CD14-positive monocyte (primary cell): ENCODE results near the gene MAD2L1BP. TPM values are rescaled to one million over a fixed set of nuclear protein-coding genes. Genes with fewer than 3 reads are reported as not detected.

Experiments
- DNase-seq, 3 donors: peaks; one replicate each; pipeline ENCODE4 v3.0.0-alpha.2; 2011 to 2022
- H2AFZ ChIP-seq: 2 replicates; pipeline ENCODE4 v1.6.0; 2012; ENCODE audit warnings: mild to moderate bottlenecking, low read depth, low read length, inconsistent platforms; ENCODE audit not compliant: insufficient read depth, poor library complexity, severe bottlenecking
- H3K27ac ChIP-seq, 2 donors: 1 replicate in 1 of 2; 2 replicates in 1 of 2; pipeline ENCODE4 v1.5.1; 2012 to 2013; ENCODE audit warnings: low read length in 2 of 2, control low read depth in 1 of 2, inconsistent platforms in 1 of 2, low read depth in 1 of 2, mild to moderate bottlenecking in 1 of 2
- H3K27me3 ChIP-seq, 2 donors: one replicate each; pipeline versions ENCODE4 v1.6.0 to v1.6.1; 2011 to 2013; ENCODE audit warnings: low read length in 2 of 2; ENCODE audit not compliant: control insufficient read depth in 2 of 2, insufficient read depth in 2 of 2
- H3K36me3 ChIP-seq, 2 donors: replicated peaks in 1 of 2; 1 replicate in 1 of 2; 2 replicates in 1 of 2; pipeline versions ENCODE4 v1.5.1 to v1.6.1; 2012 to 2013; ENCODE audit warnings: low read length in 2 of 2, control low read depth in 1 of 2, inconsistent platforms in 1 of 2, mild to moderate bottlenecking in 1 of 2; ENCODE audit not compliant: insufficient read depth in 2 of 2, control insufficient read depth in 1 of 2
- H3K4me1 ChIP-seq, 2 donors: 1 replicate in 1 of 2; 2 replicates in 1 of 2; pipeline versions ENCODE4 v1.5.1 to v1.6.1; 2012 to 2013; ENCODE audit warnings: low read length in 2 of 2, control low read depth in 1 of 2, inconsistent platforms in 1 of 2, mild to moderate bottlenecking in 1 of 2, moderate library complexity in 1 of 2; ENCODE audit not compliant: insufficient read depth in 2 of 2, control insufficient read depth in 1 of 2
- H3K4me2 ChIP-seq: replicated peaks from 2 replicates; pipeline ENCODE3; 2012; ENCODE audit warnings: low read length, moderate library complexity, mild to moderate bottlenecking; ENCODE audit not compliant: poor library complexity, severe bottlenecking; ENCODE audit errors: extremely low read depth
- H3K4me3 ChIP-seq, 3 experiments: fragments of 200-600 bp in 1 of 3; sonication (generic) in 1 of 3; replicated peaks in 1 of 3; 1 replicate in 2 of 3; 2 replicates in 1 of 3; pipeline ENCODE4 v1.5.1; 2011 to 2013; ENCODE audit warnings: low read length in 3 of 3, mild to moderate bottlenecking in 3 of 3, control low read depth in 2 of 3, low read depth in 2 of 3, inconsistent platforms in 1 of 3, moderate library complexity in 1 of 3
- H3K79me2 ChIP-seq: 2 replicates; pipeline ENCODE4 v1.6.0; 2012; ENCODE audit warnings: mild to moderate bottlenecking, control low read depth, inconsistent platforms, low read length, moderate library complexity; ENCODE audit not compliant: insufficient read depth
- H3K9ac ChIP-seq: 2 replicates; pipeline ENCODE4 v1.6.0; 2017; ENCODE audit warnings: low read length, mild to moderate bottlenecking; ENCODE audit not compliant: insufficient read depth, poor library complexity, severe bottlenecking
- H3K9me3 ChIP-seq, 2 donors: replicated peaks in 1 of 2; 1 replicate in 1 of 2; 2 replicates in 1 of 2; pipeline versions ENCODE4 v1.5.1 to v1.6.1; 2012 to 2013; ENCODE audit warnings: low read length in 2 of 2, control low read depth in 1 of 2; ENCODE audit not compliant: control insufficient read depth in 1 of 2, insufficient read depth in 1 of 2
- H4K20me1 ChIP-seq: 2 replicates; pipeline ENCODE4 v1.6.0; 2012; ENCODE audit warnings: mild to moderate bottlenecking, low read length, control low read depth, moderate library complexity; ENCODE audit not compliant: insufficient read depth
- H3K27ac Mint-ChIP-seq, 7 donors: one replicate each; pipeline ENCODE4 v1.8.0; 2020; ENCODE audit warnings: mild to moderate bottlenecking in 7 of 7, mixed read lengths in 7 of 7, moderate library complexity in 6 of 7, inconsistent platforms in 2 of 7
- H3K27me3 Mint-ChIP-seq, 3 donors: one replicate each; pipeline ENCODE4 v1.8.0; 2021 to 2022; ENCODE audit warnings: low read depth in 3 of 3, mild to moderate bottlenecking in 3 of 3, mixed read lengths in 3 of 3, moderate library complexity in 3 of 3, inconsistent platforms in 1 of 3
- H3K36me3 Mint-ChIP-seq, 2 donors: one replicate each; pipeline ENCODE4 v1.8.0; 2020; ENCODE audit warnings: mixed read lengths in 2 of 2, inconsistent platforms in 1 of 2, mild to moderate bottlenecking in 1 of 2
- H3K4me1 Mint-ChIP-seq: one replicate; pipeline ENCODE4 v1.8.0; 2020; ENCODE audit warnings: mild to moderate bottlenecking, mixed read lengths
- H3K4me3 Mint-ChIP-seq, 2 donors: one replicate each; pipeline ENCODE4 v1.8.0; 2020; ENCODE audit warnings: mild to moderate bottlenecking in 2 of 2, mixed read lengths in 2 of 2, moderate library complexity in 1 of 2
- H3K9me3 Mint-ChIP-seq, 7 donors: one replicate each; pipeline ENCODE4 v1.8.0; 2020 to 2022; ENCODE audit warnings: mixed read lengths in 7 of 7, mild to moderate bottlenecking in 6 of 7, moderate library complexity in 6 of 7, inconsistent platforms in 2 of 7
- WGBS: methylation state at CpG from one replicate; pipeline ENCODE4 v1.1.5; 2013; ENCODE audit warnings: missing lambda C conversion rate; ENCODE audit not compliant: insufficient coverage; 5-methylcytosine and 5-hydroxymethylcytosine counted together
- intact Hi-C, 2 donors: fragments of 100-400 bp; cut with micrococcal nuclease; formaldehyde crosslinking; loops; one replicate each; pipeline versions ENCODE4 v1.15.0 to v1.15.1; 2023
- polyA plus RNA-seq, 3 donors: library from polyadenylated mRNA; depleted of rRNA in 1 of 3; unstranded in 2 of 3; stranded (reverse) in 1 of 3; fragments of 300-500 nt in 2 of 3; fragments of >200 nt in 1 of 3; fragmentation: Illumina TruSeq in 2 of 3; gene quantifications; 1 replicate in 2 of 3; 2 replicates in 1 of 3; pipeline ENCODE4 v1.2.3, GENCODE V29; 2012 to 2021
- TF ChIP-seq, protein P1 (sequence below): fragments of 200-600 bp; IDR thresholded peaks from one replicate; pipeline ENCODE4 v1.8.0; 2022; ENCODE audit warnings: antibody characterized with exemption, mild to moderate bottlenecking

Gene MAD2L1BP
- polyA plus RNA-seq, 3 donors: 17.3 to 33.5 (median 26.5) TPM

DNA sequence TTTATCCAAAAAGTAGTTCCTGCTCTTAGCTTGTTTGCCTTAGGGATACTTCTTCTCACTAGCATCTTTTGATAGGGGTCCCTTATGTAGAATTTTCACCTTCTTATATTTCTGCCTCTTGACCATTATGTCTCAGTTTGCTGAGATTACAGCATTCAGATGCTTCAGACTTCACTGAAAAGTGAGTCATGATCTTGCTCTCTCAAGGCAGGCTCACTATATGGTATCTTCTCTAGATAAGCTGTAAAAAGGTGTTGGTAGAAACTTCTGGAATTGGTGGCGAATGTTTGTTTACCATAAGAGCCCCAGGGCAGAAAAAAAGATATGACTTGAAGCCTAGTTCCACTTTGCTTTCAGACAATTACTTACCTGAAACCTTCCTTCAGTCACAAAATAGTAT lies 26.2 kb upstream of the MAD2L1BP start:
- peak overlapping the region in 1 of 2 donors; percentile 2 for H3K27ac ChIP-seq
- no peak overlapping the region for H3K9ac ChIP-seq
- TF ChIP-seq, protein P1, sequence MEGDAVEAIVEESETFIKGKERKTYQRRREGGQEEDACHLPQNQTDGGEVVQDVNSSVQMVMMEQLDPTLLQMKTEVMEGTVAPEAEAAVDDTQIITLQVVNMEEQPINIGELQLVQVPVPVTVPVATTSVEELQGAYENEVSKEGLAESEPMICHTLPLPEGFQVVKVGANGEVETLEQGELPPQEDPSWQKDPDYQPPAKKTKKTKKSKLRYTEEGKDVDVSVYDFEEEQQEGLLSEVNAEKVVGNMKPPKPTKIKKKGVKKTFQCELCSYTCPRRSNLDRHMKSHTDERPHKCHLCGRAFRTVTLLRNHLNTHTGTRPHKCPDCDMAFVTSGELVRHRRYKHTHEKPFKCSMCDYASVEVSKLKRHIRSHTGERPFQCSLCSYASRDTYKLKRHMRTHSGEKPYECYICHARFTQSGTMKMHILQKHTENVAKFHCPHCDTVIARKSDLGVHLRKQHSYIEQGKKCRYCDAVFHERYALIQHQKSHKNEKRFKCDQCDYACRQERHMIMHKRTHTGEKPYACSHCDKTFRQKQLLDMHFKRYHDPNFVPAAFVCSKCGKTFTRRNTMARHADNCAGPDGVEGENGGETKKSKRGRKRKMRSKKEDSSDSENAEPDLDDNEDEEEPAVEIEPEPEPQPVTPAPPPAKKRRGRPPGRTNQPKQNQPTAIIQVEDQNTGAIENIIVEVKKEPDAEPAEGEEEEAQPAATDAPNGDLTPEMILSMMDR: no peak
- Mint-ChIP-seq H3K9me3 (no peaks in the 10 kb centered on the region), H3K4me1 (peaks cover 12% of the 10 kb centered on the region), H3K27me3 (no peaks in the 10 kb centered on the region), H3K27ac (no peak overlapping the region), H3K4me3 (no peak overlapping the region), H3K36me3 (peaks cover 41 to 60% of the 10 kb centered on the region in 2 donors)
- no peaks in the 10 kb centered on the region for H3K9me3 ChIP-seq
- no peaks in the 10 kb centered on the region for H4K20me1 ChIP-seq
- no peak overlapping the region for H2AFZ ChIP-seq
- H3K79me2 ChIP-seq: no peaks in the 10 kb centered on the region
- no peak overlapping the region for H3K4me2 ChIP-seq
- WGBS: no CpG with 5 or more reads among the region's 1 CpG
- no peak for DNase-seq
- H3K27me3 ChIP-seq: no peaks in the 10 kb centered on the region
- peaks cover 10 to 11% of the 10 kb centered on the region in 2 donors for H3K4me1 ChIP-seq
- intact Hi-C loops: no loop called here
- no peak overlapping the region for H3K4me3 ChIP-seq
- peaks cover 33 to 67% of the 10 kb centered on the region in 2 donors for H3K36me3 ChIP-seq

- Histone ChIP-seq H3K27me3 (no peaks in the 10 kb centered on the region), H3K4me3 (no peak overlapping the region), H3K27ac (no peak overlapping the region), H3K4me2 (no peak overlapping the region), H3K79me2 (no peaks in the 10 kb centered on the region), H3K36me3 (peaks cover 32 to 67% of the 10 kb centered on the region in 2 donors), H2AFZ (no peak overlapping the region), H3K9ac (no peak overlapping the region), H3K4me1 (peaks cover 10 to 11% of the 10 kb centered on the region in 2 donors), H3K9me3 (no peaks in the 10 kb centered on the region), H4K20me1 (no peaks in the 10 kb centered on the region)
- TF ChIP-seq, protein P1: no peak
- intact Hi-C loops: no loop called here
- no peaks in the 10 kb centered on the region for H3K27me3 Mint-ChIP-seq
- H3K4me1 Mint-ChIP-seq: peaks cover 12% of the 10 kb centered on the region
- H3K27ac Mint-ChIP-seq: peak overlapping the region in 2 of 7 donors; percentile 69 to 70
- DNase-seq: no peak
- WGBS: 100% methylated on average over 1 of the region's 5 CpGs
- H3K4me3 Mint-ChIP-seq: no peak overlapping the region
- H3K36me3 Mint-ChIP-seq: peaks cover 37 to 59% of the 10 kb centered on the region in 2 donors
- H3K9me3 Mint-ChIP-seq: no peaks in the 10 kb centered on the region
Observed at GRCh38 chr6:43610431-43610830, 25.2 kb upstream of the MAD2L1BP start.
